Right renal cortex interstitium (tissue), 3 donors: ENCODE data around the gene POU2F2. TPM values are rescaled to one million over a fixed set of nuclear protein-coding genes. Genes with fewer than 3 reads are reported as not detected.

Experiments used
- DNase-seq, 3 donors: peaks; one replicate each; pipeline ENCODE4 v3.0.0-alpha.2; 2013; ENCODE audit warnings: low read depth in 3 of 3, low spot score in 2 of 3
- polyA plus RNA-seq, 3 donors: library from polyadenylated mRNA; unstranded; fragments of 120-200 nt; gene quantifications; one replicate each; pipeline ENCODE4 v1.2.1, GENCODE V29; 2013; ENCODE audit not compliant: insufficient read length in 3 of 3

The POU2F2 gene
- polyA plus RNA-seq, 3 donors = 0.72 to 1.3 (median 1.1) TPM

- DNase-seq = no peak
These were observed 46.0 kb downstream of the POU2F2 start for GRCh38 chr19:42086188-42086736.

- DNase-seq = no peak
These were observed 48.7 kb downstream of the POU2F2 start for GRCh38 chr19:42083537-42083936.

GRCh38 chr19:42081584-42082203 lies 50.6 kb downstream of the POU2F2 start:
- no peak for DNase-seq

GRCh38 chr19:42080764-42081375 lies 51.4 kb downstream of the POU2F2 start:
- DNase-seq = no peak

GRCh38 chr19:42079886-42080763 lies 52.1 kb downstream of the POU2F2 start:
- DNase-seq = no peak

GRCh38 chr19:42079276-42079669 lies 53.0 kb downstream of the POU2F2 start:
- DNase-seq = no peak

- DNase-seq = no peak
These were observed 53.5 kb downstream of the POU2F2 start for GRCh38 chr19:42078538-42079275.

- DNase-seq = no peak
These were observed 54.2 kb downstream of the POU2F2 start for GRCh38 chr19:42078058-42078457.

- DNase-seq = no peak
These were observed 55.8 kb downstream of the POU2F2 start for GRCh38 chr19:42076380-42076944.

- DNase-seq = peak; percentile 96 to 98 (median 98)
These were observed 56.4 kb downstream of the POU2F2 start, which contains the start of gene ZNF574 for GRCh38 chr19:42075616-42076379. Gene ZNF574 (plus strand): TSS chr19:42076166. CDS start chr19:42078607, 2,441 bp downstream.

- DNase-seq = peak in 1 of 3 donors; percentile 40
These were observed 57.0 kb downstream of the POU2F2 start for GRCh38 chr19:42075364-42075615.

GRCh38 chr19:42074513-42075363 lies 57.5 kb downstream of the POU2F2 start:
- no peak for DNase-seq

- DNase-seq = no peak
These were observed 61.0 kb downstream of the POU2F2 start for GRCh38 chr19:42071247-42071646.

GRCh38 chr19:42069619-42070351 lies 62.5 kb downstream of the POU2F2 start, which contains the start of gene GRIK5:
Gene GRIK5 (minus strand): TSS chr19:42070206. CDS start chr19:42065770, 4,436 bp downstream.
- peak in 1 of 3 donors; percentile 25 for DNase-seq

GRCh38 chr19:42068756-42069571 lies 63.3 kb downstream of the POU2F2 start:
- DNase-seq = no peak

GRCh38 chr19:42068361-42068755 lies 63.9 kb downstream of the POU2F2 start:
- DNase-seq = no peak

- DNase-seq = no peak
These were observed 64.8 kb downstream of the POU2F2 start for GRCh38 chr19:42067315-42067888.
